NCI-H524 treated with DMSO at 0.1 percent for 48 hours (cell line): ENCODE data around the gene MBNL2.

Experiments used
- DNase-seq: peaks from one replicate; lab custom pipeline; 2025; lab: John Stamatoyannopoulos, UW

The MBNL2 gene

GRCh38 chr13:97274829-97275649 is 52.9 kb downstream of the MBNL2 start:
- DNase-seq, result no peak

DNA sequence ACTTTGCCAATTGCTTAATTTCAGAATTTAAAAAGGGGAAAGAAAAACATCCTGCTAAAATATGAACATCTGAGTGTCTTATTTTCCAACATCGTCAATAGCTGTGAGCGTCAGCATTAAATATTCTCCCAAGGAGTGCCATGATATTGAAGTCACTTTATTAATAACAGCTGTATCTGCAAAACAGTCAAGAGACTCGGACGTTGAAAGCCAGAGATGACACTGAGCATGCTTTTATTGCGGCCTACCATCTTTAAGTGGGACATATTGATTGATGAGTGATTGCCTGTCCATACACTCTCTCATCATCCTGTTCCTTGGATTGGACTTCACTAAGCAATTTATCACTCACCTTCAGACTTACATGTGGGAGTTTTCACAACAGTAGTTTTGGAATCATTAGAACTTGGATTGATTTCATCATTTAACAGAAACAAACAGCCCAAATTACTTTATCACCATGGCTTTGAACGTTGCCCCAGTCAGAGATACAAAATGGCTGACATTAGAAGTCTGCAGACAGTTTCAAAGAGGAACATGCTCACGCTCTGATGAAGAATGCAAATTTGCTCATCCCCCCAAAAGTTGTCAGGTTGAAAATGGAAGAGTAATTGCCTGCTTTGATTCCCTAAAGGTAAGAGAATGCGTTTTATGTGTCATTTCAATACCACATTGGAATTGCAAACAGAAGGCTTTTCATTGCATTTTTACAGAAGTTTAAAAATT is 53.8 kb downstream of the MBNL2 start:
- DNase-seq, result no peak

- DNase-seq, result no peak
Measured at GRCh38 chr13:97276862-97277269, 54.7 kb downstream of the MBNL2 start.

- no peak for DNase-seq
Measured at GRCh38 chr13:97278435-97279411, 56.6 kb downstream of the MBNL2 start.

GRCh38 chr13:97279913-97280312 is 57.8 kb downstream of the MBNL2 start:
- no peak for DNase-seq

DNA sequence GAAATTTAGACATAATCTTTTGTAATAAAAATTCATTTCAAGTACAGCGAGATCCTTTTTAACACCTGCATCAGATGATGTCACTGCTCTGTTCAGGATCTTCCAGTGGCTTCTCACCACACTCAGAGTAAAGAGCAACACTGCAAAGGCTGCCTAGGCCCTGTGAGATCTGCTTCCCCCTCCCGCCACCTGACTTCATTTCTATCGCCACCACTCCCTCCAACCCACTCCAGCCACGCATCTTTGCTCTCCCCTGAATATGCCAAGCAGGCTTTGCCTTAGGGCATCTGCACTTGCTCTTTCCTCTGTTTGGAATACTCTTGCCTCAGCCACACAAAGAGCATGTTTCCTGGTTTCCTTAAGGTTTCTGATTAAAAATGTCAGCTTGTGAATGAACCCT is 58.3 kb downstream of the MBNL2 start:
- DNase-seq, result no peak

DNA sequence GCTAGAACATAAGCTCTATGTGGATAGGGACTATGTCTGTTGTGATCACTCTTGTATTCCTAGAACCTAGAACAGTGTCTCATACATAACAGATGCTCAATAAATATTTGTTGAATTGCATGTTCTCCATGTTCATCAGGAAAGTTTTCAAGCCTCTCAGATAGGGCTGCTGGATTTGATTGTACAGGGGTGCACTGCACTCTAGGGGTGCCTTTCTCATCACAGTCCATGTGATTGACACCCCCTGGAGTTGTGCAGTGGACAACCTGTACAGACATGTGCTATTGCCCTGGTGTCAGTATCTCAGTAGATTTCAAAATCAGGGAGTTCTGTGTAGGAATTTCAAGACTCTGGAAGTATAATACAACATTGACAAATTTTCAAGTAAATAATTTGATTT is 58.9 kb downstream of the MBNL2 start:
- no peak for DNase-seq

- no peak for DNase-seq
Measured at GRCh38 chr13:97282705-97283104, 60.6 kb downstream of the MBNL2 start.

DNA sequence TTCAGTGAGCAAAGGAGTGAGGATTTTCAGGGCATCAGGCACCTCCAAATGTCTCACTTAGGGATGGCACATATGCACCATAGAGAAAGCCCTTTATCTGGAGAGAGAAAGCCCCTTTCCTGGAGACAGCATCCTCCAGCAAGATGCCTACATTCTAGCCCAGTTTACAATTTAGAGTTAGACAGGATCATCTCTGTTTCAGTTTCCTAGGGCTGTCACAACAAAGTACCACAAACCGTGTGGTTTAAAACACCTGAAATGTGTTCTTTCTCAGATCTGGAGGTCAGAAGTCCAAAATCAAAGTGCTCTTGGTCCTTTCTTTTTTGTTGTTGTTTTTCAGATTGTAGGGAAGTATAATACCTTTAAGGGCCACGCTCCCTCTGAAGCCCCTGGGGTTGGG is 61.8 kb downstream of the MBNL2 start:
- DNase-seq, result no peak

- no peak for DNase-seq
Measured at GRCh38 chr13:97284558-97284957, 62.4 kb downstream of the MBNL2 start.

- DNase-seq, result peak; percentile 20
Measured at GRCh38 chr13:97285221-97285955, 63.3 kb downstream of the MBNL2 start.

GRCh38 chr13:97286317-97287046 is 64.3 kb downstream of the MBNL2 start:
- DNase-seq, result no peak

GRCh38 chr13:97287047-97287383 is 64.9 kb downstream of the MBNL2 start:
- no peak for DNase-seq

- DNase-seq, result no peak
Measured at GRCh38 chr13:97288486-97288900, 66.4 kb downstream of the MBNL2 start.

GRCh38 chr13:97289514-97290298 is 67.6 kb downstream of the MBNL2 start:
- DNase-seq, result no peak

DNA sequence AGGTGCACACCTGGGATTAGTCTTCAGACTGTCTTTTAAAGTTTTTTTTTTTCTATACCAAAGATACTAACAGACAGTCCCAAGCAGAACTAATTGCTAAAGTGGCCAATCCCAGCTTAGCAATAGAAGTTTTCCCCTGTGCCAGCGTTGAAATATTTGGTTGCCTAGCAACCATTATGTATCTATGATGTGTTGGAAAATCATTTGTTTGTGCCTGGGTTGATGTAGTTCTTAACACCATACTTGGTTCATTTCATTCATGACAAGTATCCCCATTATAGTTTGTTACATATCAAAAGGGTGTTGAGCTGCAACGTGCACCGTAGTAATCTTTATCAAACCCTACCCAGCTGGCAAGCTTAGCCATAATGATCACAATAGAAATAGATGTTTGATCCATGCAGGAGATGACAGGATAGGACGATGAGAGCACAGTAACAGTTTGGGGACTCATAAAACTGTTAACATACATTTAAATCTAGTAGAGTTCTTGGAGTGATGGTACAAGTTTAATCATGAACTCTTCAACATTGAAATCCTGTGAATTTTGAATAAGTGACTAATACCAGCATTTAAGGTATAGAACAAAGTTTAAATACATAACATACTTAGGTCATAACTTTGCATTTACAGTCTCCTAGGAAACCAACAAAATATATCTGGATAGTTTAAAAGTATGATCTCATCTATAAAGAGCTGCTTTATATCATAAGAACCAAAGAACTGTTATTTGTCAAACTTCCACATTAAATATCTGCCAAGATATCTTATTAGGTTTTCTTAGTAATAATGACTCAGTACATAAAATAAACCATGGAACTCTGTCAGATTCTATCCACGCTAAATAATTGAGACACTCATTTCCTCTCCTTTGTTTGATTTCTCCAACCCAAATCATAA is 73.4 kb downstream of the MBNL2 start:
- DNase-seq, result no peak

GRCh38 chr13:97296740-97297139 is 74.6 kb downstream of the MBNL2 start:
- no peak for DNase-seq

- DNase-seq, result no peak
Measured at GRCh38 chr13:97298816-97299215, 76.7 kb downstream of the MBNL2 start.

DNA sequence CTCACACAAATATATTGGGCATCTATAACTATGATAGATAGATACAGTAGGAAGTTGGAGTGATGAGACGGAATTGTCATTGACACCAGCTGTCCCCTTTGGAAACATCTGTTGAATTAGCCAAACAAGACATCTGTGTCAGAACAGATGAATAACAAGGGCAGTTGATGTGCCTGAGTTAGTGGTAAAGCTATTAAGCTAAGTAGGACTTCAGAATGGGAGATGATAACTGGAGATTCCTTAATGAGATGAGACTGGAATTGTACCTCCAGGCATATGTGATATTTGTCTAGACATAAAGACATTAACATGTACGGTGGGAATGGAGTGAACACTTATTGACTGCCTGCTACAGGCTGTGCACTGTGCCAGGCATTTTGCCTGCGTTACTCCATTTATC is 78.7 kb downstream of the MBNL2 start:
- peak; percentile 80 for DNase-seq
